Kidney capillary endothelial cell (primary cell): ENCODE data around the gene CYLD.

ENCODE experiments used
- DNase-seq: peaks from one replicate; pipeline ENCODE4 v3.0.0-alpha.2; 2018; ENCODE audit warnings: low spot score

Gene CYLD

GRCh38 chr16:50820225-50820624 is 78.3 kb downstream of the CYLD start:
- DNase-seq, result no peak

GRCh38 chr16:50821586-50821985 is 79.7 kb downstream of the CYLD start:
- DNase-seq, result no peak

- DNase-seq, result no peak
Observed at GRCh38 chr16:50822671-50823070, 80.8 kb downstream of the CYLD start.

DNA sequence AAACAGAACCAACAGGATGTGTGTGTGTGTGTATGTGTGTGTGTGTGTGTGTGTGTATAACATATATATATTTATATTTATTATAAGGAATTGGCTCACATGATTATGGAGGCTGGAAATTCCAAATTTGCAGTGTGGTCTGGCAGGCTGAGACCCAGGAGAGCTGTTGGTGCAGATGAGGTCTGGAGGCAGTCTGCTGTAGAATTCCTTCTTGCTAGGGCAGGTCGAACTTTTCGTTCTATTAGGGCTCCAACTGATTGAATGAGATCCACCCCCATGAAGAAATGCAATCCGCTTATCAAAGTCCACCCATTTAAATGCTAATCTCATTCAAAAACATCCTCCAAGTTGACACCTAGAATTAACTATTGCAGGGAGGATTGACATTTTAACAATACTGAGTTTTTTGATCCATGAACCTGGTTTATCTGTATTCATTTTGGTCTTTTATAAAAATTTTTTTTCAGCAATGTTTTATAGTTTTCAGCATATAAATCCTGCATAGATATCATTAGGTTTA is 85.0 kb downstream of the CYLD start:
- DNase-seq, result no peak

DNA sequence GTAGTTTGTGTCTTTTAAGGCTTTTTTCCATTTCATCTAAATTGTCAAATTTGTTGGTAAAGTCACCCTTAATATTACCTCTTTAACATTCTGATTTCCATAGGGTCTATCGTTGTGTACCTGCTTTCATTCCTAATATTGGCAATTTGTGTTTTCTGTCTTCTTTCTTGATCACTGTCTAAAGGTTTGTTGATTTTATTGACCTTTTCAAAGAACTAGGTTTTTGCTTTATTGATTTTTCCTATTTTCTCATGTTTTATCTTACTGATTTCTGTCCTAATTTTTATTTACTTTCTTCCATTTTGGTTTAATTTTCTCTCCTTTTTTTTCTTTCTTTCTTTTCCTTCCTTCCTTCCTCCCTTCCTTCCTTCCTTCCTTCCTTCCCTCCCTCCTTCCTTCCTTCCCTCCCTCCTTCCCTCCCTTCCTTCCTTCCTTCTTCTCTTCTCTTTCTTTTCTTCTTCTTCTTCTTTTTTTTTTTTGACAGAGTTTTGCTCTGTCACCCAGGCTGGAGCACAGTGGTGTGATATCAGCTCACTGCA is 86.3 kb downstream of the CYLD start:
- no peak for DNase-seq

- DNase-seq, result no peak
Observed at GRCh38 chr16:50830698-50831097, 88.8 kb downstream of the CYLD start.

GRCh38 chr16:50831751-50832150 is 89.9 kb downstream of the CYLD start:
- DNase-seq, result no peak

- DNase-seq, result no peak
Observed at GRCh38 chr16:50833929-50834328, 92.0 kb downstream of the CYLD start.

DNA sequence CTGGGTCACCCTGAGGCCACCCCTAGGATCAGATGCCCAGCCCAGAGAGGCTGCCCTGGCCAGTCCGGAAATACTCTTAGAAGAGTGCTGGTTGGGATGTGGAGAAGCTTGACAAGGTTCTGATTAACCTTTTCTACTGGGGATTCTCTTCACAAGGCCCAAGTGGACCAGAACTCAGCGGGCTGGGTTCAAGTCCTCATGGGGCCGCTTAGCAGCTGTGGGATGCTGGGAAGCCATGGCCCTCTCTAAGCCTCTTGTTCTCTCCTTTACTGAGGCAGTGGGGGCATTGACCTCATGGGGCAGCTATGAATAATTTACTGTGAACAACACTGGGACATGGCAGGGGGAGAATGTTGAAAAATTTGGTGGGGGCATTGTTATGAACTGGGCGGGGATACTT is 92.8 kb downstream of the CYLD start:
- no peak for DNase-seq

- DNase-seq, result no peak
Observed at GRCh38 chr16:50835358-50836060, 93.6 kb downstream of the CYLD start.

DNA sequence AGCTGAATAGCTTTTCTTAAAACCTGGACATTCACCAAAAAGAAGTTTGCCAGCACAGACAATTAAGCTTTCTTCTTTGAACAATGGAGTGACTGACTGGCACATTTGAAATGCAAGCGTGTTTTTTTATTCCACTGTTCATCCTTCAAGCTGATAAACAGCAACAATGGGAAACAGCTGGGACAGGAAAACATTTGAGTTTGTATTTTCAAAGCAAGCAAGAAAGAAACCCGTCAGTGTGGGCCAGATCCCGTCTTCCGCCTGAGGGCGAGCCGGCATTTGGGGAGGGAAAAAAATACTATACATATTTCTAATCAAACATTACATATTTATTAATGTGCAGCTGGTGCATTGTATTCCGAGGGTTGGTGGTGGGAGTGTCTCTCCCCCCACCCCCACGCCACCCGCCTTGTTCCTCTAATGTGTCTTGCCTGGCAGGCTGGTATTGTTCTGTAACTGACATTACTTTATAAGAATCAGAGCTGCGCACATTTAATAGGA is 94.3 kb downstream of the CYLD start:
- DNase-seq, result no peak

GRCh38 chr16:50837324-50837723 is 95.4 kb downstream of the CYLD start:
- DNase-seq, result no peak

GRCh38 chr16:50838165-50838564 is 96.3 kb downstream of the CYLD start:
- DNase-seq, result no peak

DNA sequence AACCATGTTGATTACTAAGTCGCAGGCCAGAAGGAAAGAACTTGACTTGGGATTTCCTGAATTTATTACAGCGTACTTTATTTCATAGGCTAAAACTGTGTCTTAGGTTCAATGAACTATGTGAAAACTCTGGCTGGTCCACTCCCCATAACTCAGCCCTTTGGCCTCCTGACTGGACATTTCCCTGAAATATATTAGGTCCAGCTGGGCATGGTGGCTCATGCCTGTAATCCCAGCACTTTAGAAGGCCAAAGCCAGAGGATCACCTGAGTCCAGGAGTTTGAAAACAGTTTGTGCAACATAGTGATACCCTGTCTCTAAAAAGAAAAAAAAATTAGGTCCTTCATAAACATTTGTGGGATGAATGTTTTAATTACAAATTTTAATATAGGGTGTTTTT is 97.0 kb downstream of the CYLD start:
- no peak for DNase-seq

- DNase-seq, result no peak
Observed at GRCh38 chr16:50839356-50839755, 97.5 kb downstream of the CYLD start.

DNA sequence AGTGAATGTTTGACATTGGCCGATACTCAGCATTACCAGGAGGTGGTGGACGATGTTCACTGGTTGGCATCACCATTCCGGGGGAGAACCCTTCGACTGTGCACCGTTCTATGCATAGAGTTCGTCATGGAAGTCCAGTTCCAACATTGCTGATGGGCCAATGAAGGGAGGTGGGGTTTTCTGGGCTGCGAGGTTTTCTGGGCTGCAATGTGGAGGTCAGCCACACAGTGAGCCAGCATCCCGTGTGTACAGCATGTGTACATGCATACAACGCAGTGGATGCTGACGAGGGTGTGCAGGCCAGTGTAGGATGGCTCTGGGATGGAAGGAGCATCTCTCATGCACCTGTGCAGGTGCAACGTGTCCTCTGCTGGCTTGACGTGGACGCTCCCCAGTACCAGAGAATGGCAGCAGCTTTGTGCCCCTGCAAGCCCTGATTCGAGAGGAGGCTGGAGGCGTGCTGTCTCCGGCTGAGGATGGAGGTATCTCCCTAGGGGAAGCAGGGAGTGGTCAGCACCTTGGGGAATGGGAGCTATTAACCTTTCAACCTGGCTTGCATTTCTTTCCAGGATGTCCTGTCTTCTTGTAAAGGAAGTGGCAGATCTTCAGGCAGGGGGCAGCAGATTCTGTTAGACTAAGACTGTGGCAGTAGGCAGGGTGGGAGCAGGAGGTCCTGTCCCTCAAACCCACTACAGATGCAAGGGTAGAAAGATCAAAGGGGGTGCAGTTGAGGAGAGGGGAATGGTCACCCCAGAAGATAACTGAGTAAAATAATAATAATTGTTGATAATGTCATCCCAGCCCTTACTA is 98.2 kb downstream of the CYLD start:
- no peak for DNase-seq

- no peak for DNase-seq
Observed at GRCh38 chr16:50841081-50841886, 99.4 kb downstream of the CYLD start.

GRCh38 chr16:50842013-50842505 is 100.2 kb downstream of the CYLD start:
- no peak for DNase-seq

GRCh38 chr16:50842589-50842988 is 100.7 kb downstream of the CYLD start:
- DNase-seq, result no peak

DNA sequence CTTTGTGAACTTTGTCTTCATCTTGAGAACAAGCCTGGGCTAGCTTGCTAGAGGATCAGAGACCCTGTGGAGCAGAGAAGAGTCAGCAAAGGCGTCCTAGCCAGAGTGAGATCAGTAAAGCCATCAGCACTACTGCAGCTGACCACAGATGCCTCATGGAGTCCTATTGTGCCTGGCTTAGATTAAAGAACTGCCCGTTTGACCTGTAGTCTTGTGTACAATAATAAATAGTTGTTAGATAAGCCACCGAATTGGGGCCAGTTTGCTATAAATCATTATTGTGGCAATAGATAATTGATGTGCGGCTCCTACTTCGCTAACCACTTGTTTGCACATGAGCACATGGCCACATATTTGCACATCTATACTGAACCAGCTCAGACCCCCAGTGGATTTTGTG is 103.0 kb downstream of the CYLD start:
- no peak for DNase-seq

- no peak for DNase-seq
Observed at GRCh38 chr16:50845296-50845695, 103.4 kb downstream of the CYLD start.

DNA sequence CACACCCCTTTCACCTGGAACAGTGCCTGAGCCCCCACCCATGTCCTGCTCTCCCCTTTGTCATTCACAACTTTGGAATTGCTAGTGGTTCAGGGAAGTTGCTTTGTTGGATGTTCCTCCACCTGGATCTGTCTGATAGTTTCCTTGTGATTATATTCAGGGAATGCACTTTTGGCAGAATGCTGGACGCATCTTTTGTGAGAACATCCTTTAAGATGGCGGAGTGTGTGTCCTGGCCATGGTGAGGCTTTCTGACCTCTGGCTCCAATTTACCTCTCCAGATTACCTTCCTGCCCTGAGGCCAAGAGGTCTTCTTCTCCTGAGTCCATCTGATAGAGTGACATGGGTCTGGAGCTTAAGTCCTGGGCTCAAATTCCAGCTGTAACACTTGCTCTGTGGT is 104.6 kb downstream of the CYLD start:
- no peak for DNase-seq
